ENCODE measurements around the gene SLC29A1.

DNA sequence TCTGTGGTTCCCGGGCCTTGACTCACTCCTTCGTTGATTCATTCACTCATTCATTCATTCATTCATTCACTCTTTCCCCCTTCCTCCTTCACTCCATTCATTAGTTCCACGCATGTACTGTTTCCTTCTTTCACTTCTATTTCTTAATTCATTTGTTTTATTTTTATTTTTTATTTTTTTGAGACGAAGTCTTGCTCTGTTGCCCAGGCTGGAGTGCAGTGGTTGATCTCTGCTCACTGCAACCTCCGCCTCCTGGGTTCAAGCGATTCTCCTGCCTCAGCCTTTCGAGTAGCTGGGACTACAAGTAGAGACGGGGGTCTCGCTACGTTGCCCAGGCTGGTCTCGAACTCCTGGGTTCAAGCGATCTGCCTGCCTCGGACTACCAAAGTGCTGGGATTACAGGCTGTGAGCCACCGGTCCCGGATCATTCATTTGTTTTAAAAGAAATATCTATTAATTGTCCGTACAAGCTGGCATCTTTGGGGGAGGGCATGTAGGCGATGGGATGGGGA is 42.4 kb downstream of the SLC29A1 start:
- TF ChIP-seq CHD2 (IDR thresholded peaks at IDR 0.05; ENCODE audit: low read depth, low read length) (no peak), RAD21 (CRISPR knock-in tag; conservative IDR thresholded peaks at IDR 0.05 in 1 of 2, IDR thresholded peaks at IDR 0.05 in 1 of 2) (no peak), GTF2B (IDR thresholded peaks at IDR 0.05; ENCODE audit: extremely low read depth, insufficient read length) (no peak), EZH2 (IDR thresholded peaks at IDR 0.05; ENCODE audit: borderline replicate concordance, low read depth, low read length) (no peak)
- TF ChIP-seq, protein P1, sequence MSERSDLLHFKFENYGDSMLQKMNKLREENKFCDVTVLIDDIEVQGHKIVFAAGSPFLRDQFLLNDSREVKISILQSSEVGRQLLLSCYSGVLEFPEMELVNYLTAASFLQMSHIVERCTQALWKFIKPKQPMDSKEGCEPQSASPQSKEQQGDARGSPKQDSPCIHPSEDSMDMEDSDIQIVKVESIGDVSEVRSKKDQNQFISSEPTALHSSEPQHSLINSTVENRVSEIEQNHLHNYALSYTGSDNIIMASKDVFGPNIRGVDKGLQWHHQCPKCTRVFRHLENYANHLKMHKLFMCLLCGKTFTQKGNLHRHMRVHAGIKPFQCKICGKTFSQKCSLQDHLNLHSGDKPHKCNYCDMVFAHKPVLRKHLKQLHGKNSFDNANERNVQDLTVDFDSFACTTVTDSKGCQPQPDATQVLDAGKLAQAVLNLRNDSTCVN (CRISPR knock-in tag; IDR thresholded peaks at IDR 0.05) = 0 out of 2 replicates have a peak, but pooled peaks have one; percentile 65
- TF ChIP-seq, protein P2, sequence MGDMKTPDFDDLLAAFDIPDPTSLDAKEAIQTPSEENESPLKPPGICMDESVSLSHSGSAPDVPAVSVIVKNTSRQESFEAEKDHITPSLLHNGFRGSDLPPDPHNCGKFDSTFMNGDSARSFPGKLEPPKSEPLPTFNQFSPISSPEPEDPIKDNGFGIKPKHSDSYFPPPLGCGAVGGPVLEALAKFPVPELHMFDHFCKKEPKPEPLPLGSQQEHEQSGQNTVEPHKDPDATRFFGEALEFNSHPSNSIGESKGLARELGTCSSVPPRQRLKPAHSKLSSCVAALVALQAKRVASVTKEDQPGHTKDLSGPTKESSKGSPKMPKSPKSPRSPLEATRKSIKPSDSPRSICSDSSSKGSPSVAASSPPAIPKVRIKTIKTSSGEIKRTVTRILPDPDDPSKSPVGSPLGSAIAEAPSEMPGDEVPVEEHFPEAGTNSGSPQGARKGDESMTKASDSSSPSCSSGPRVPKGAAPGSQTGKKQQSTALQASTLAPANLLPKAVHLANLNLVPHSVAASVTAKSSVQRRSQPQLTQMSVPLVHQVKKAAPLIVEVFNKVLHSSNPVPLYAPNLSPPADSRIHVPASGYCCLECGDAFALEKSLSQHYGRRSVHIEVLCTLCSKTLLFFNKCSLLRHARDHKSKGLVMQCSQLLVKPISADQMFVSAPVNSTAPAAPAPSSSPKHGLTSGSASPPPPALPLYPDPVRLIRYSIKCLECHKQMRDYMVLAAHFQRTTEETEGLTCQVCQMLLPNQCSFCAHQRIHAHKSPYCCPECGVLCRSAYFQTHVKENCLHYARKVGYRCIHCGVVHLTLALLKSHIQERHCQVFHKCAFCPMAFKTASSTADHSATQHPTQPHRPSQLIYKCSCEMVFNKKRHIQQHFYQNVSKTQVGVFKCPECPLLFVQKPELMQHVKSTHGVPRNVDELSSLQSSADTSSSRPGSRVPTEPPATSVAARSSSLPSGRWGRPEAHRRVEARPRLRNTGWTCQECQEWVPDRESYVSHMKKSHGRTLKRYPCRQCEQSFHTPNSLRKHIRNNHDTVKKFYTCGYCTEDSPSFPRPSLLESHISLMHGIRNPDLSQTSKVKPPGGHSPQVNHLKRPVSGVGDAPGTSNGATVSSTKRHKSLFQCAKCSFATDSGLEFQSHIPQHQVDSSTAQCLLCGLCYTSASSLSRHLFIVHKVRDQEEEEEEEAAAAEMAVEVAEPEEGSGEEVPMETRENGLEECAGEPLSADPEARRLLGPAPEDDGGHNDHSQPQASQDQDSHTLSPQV (IDR thresholded peaks at IDR 0.05) = no peak
